Loucy (cell line): ENCODE measurements around the gene TMPRSS11D.

Source experiments
- H2AFZ ChIP-seq: fragments of 200-600 bp; sonication (generic); 2 replicates; pipeline ENCODE4 v1.6.0; 2016; ENCODE audit warnings: antibody characterized with exemption, mild to moderate bottlenecking, low read length, moderate library complexity
- H3F3A ChIP-seq: fragments of 200-600 bp; 2 replicates; pipeline ENCODE4 v1.6.0; 2016; ENCODE audit warnings: antibody characterized with exemption, low read depth, mild to moderate bottlenecking
- H3K27me3 ChIP-seq: fragments of 200-600 bp; sonication (generic); 2 replicates; pipeline ENCODE4 v1.6.1; 2014; ENCODE audit warnings: low read length, mild to moderate bottlenecking; ENCODE audit not compliant: insufficient read depth, poor library complexity, severe bottlenecking
- H3K36me3 ChIP-seq: fragments of 200-600 bp; sonication (generic); 2 replicates; pipeline ENCODE4 v1.6.1; 2016; ENCODE audit warnings: low read length; ENCODE audit not compliant: insufficient read depth
- H3K4me1 ChIP-seq: fragments of 200-600 bp; sonication (generic); 2 replicates; pipeline ENCODE4 v1.5.1; 2014; ENCODE audit warnings: low read length, mild to moderate bottlenecking; ENCODE audit not compliant: insufficient read depth, poor library complexity, severe bottlenecking
- H3K4me2 ChIP-seq: fragments of 200-600 bp; sonication (generic); 2 replicates; pipeline ENCODE4 v1.6.0; 2014; ENCODE audit warnings: antibody characterized with exemption, low read length, low read depth, mild to moderate bottlenecking; ENCODE audit not compliant: poor library complexity, severe bottlenecking
- H3K4me3 ChIP-seq: fragments of 200-600 bp; sonication (generic); 2 replicates; pipeline ENCODE4 v1.5.1; 2014; ENCODE audit warnings: low read length, mild to moderate bottlenecking, mixed read lengths; ENCODE audit not compliant: poor library complexity, severe bottlenecking
- H3K79me2 ChIP-seq: fragments of 200-600 bp; sonication (generic); 2 replicates; pipeline ENCODE4 v1.6.1; 2014; ENCODE audit warnings: low read length; ENCODE audit not compliant: insufficient read depth
- H3K9ac ChIP-seq: fragments of 200-600 bp; sonication (generic); 2 replicates; pipeline ENCODE4 v1.6.0; 2014; ENCODE audit warnings: mild to moderate bottlenecking, low read depth, low read length, moderate library complexity; ENCODE audit not compliant: poor library complexity, severe bottlenecking
- H3K9me2 ChIP-seq: fragments of 200-600 bp; sonication (generic); replicated peaks from 2 replicates; pipeline ENCODE4 v1.6.1; 2016; ENCODE audit warnings: low read depth, low read length, mixed read lengths
- H3K9me3 ChIP-seq: fragments of 200-600 bp; sonication (generic); 2 replicates; pipeline ENCODE4 v1.6.1; 2014; ENCODE audit warnings: mild to moderate bottlenecking, antibody characterized with exemption, low read length, low read depth; ENCODE audit not compliant: insufficient read depth
- H4K20me1 ChIP-seq: fragments of 200-600 bp; sonication (generic); 2 replicates; pipeline ENCODE4 v1.6.0; 2014; ENCODE audit warnings: antibody characterized with exemption, low read length, mild to moderate bottlenecking; ENCODE audit not compliant: insufficient read depth, poor library complexity, severe bottlenecking
- EZH2phosphoT487 ChIP-seq: fragments of 200-600 bp; IDR thresholded peaks from 2 replicates; pipeline ENCODE4 v1.6.1; 2018; ENCODE audit warnings: antibody characterized with exemption, mild to moderate bottlenecking, moderate library complexity, borderline replicate concordance
- TF ChIP-seq, protein P1 (sequence below): fragments of 200-600 bp; sonication (generic); conservative IDR thresholded peaks from 2 replicates; pipeline ENCODE4 v1.5.1; 2014; ENCODE audit warnings: mild to moderate bottlenecking, antibody characterized with exemption, low read length

Gene TMPRSS11D

GRCh38 chr4:67915400-67915966 is 31.7 kb upstream of the TMPRSS11D start:
- Histone ChIP-seq H3K79me2 (no peaks in the 10 kb centered on the region), H3F3A (no peaks in the 10 kb centered on the region), H3K9me2 (no peaks in the 10 kb centered on the region), H3K27me3 (no peaks in the 10 kb centered on the region), H3K4me1 (no peaks in the 10 kb centered on the region), H3K9me3 (no peaks in the 10 kb centered on the region), H2AFZ (no peak overlapping the region), H3K4me3 (no peak overlapping the region), H4K20me1 (no peaks in the 10 kb centered on the region), H3K4me2 (no peak overlapping the region), H3K9ac (no peak overlapping the region), H3K36me3 (no peaks in the 10 kb centered on the region)
- no peak for TF ChIP-seq EZH2phosphoT487
- TF ChIP-seq, protein P1, sequence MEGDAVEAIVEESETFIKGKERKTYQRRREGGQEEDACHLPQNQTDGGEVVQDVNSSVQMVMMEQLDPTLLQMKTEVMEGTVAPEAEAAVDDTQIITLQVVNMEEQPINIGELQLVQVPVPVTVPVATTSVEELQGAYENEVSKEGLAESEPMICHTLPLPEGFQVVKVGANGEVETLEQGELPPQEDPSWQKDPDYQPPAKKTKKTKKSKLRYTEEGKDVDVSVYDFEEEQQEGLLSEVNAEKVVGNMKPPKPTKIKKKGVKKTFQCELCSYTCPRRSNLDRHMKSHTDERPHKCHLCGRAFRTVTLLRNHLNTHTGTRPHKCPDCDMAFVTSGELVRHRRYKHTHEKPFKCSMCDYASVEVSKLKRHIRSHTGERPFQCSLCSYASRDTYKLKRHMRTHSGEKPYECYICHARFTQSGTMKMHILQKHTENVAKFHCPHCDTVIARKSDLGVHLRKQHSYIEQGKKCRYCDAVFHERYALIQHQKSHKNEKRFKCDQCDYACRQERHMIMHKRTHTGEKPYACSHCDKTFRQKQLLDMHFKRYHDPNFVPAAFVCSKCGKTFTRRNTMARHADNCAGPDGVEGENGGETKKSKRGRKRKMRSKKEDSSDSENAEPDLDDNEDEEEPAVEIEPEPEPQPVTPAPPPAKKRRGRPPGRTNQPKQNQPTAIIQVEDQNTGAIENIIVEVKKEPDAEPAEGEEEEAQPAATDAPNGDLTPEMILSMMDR: no peak

- H3K36me3 ChIP-seq: no peaks in the 10 kb centered on the region
- no peak overlapping the region for H3K4me3 ChIP-seq
- H3K9ac ChIP-seq: no peak overlapping the region
- H3K9me3 ChIP-seq: no peaks in the 10 kb centered on the region
- H3K4me1 ChIP-seq: no peaks in the 10 kb centered on the region
- no peaks in the 10 kb centered on the region for H3K79me2 ChIP-seq
- no peak overlapping the region; the same call in 1 of the 2 replicates for H2AFZ ChIP-seq
- TF ChIP-seq, protein P1: no peak
- no peak for TF ChIP-seq EZH2phosphoT487
- H3K9me2 ChIP-seq: no peaks in the 10 kb centered on the region
- H3K27me3 ChIP-seq: no peaks in the 10 kb centered on the region
- H4K20me1 ChIP-seq: no peaks in the 10 kb centered on the region
- no peaks in the 10 kb centered on the region for H3F3A ChIP-seq
- no peak overlapping the region for H3K4me2 ChIP-seq
Measured at GRCh38 chr4:67912080-67912479, 28.3 kb upstream of the TMPRSS11D start.

DNA sequence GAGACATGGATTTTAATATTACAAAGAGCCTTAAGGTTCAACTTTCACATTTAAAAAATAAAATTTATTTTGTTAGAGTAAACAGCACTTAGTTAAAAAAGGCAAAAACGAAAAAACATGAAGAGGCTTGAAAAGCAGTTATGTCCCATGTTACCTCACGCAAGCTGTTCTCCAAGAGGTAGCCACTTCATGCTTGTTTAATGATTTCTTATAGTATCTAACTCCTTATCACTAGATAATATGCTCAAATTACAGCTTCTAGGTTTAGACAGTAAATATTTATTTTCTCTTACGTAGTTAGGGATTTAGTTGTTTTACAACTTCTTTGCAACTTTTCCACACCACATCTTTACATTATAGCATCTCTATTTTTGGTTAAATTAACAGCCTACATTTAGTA is 27.8 kb upstream of the TMPRSS11D start:
- H3K9me3 ChIP-seq: no peaks in the 10 kb centered on the region
- no peaks in the 10 kb centered on the region for H3K9me2 ChIP-seq
- TF ChIP-seq, protein P1: no peak
- no peak for TF ChIP-seq EZH2phosphoT487
- no peak overlapping the region for H3K4me2 ChIP-seq
- H3K9ac ChIP-seq: no peak overlapping the region
- no peaks in the 10 kb centered on the region for H3K27me3 ChIP-seq
- H2AFZ ChIP-seq: no peak overlapping the region; the same call in 1 of the 2 replicates
- H3F3A ChIP-seq: no peaks in the 10 kb centered on the region
- H4K20me1 ChIP-seq: no peaks in the 10 kb centered on the region
- no peak overlapping the region for H3K4me3 ChIP-seq
- H3K79me2 ChIP-seq: no peaks in the 10 kb centered on the region
- H3K4me1 ChIP-seq: no peaks in the 10 kb centered on the region
- no peaks in the 10 kb centered on the region for H3K36me3 ChIP-seq
